Adrenal gland (tissue), 5 donors: ENCODE data around the gene EVA1C.

Experiments
- POLR2A ChIP-seq, 2 donors: fragments of 450-650 bp; IDR thresholded peaks; one replicate each; pipeline ENCODE4 v1.6.1; 2017; ENCODE audit warnings: antibody characterized with exemption in 2 of 2, mild to moderate bottlenecking in 2 of 2, moderate library complexity in 1 of 2
- TF ChIP-seq, protein P1 (sequence below), 6 experiments: fragments of 450-650 bp in 4 of 6; fragments of 200-600 bp in 2 of 6; sonication (generic) in 1 of 6; IDR thresholded peaks; 1 replicate in 5 of 6; 2 replicates in 1 of 6; pipeline versions ENCODE4 v1.5.1 to v1.8.0; 2016 to 2021; ENCODE audit warnings: antibody characterized with exemption in 6 of 6, mild to moderate bottlenecking in 2 of 6, moderate library complexity in 1 of 6
- donor health status: DM: no; HTN: no; CAD: no.

DNA sequence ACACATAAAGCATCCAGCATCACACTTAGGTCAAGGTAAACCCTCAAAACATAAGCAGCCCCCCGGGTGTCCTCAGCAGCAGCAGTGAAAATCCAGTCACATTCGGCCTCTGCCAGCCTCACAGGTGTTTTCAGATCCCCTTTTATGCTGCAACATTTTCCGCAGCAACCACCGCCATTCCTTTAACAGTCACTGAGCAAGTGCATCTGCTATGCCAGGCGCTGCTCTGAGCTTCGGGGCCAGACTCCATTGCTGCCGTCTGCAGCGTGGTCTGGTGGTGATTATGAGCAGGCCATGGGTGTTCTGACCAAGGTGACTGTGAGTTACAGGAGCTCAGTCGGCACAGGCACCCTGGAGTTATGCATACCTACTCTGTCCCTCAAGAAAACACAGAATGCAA is 24.2 kb upstream of the EVA1C start:
- TF ChIP-seq, protein P1, sequence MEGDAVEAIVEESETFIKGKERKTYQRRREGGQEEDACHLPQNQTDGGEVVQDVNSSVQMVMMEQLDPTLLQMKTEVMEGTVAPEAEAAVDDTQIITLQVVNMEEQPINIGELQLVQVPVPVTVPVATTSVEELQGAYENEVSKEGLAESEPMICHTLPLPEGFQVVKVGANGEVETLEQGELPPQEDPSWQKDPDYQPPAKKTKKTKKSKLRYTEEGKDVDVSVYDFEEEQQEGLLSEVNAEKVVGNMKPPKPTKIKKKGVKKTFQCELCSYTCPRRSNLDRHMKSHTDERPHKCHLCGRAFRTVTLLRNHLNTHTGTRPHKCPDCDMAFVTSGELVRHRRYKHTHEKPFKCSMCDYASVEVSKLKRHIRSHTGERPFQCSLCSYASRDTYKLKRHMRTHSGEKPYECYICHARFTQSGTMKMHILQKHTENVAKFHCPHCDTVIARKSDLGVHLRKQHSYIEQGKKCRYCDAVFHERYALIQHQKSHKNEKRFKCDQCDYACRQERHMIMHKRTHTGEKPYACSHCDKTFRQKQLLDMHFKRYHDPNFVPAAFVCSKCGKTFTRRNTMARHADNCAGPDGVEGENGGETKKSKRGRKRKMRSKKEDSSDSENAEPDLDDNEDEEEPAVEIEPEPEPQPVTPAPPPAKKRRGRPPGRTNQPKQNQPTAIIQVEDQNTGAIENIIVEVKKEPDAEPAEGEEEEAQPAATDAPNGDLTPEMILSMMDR (IDR thresholded peaks at IDR 0.05) = no peak
- no peak for TF ChIP-seq POLR2A (IDR thresholded peaks at IDR 0.05)
